Endothelial cell of hepatic sinusoid (primary cell): ENCODE data around the gene ATG7.
"Not testable (repeated sequence)": the region's sequence is repeated elsewhere in the genome, so short reads cannot be mapped to it uniquely, and the experiment has no call there.

Experiments used
- in situ Hi-C: cut with HindIII; loops from 2 replicates; pipeline ENCODE4 v1.10.0; 2017; ENCODE audit warnings: low sequenced_read_pairs

Gene ATG7

DNA sequence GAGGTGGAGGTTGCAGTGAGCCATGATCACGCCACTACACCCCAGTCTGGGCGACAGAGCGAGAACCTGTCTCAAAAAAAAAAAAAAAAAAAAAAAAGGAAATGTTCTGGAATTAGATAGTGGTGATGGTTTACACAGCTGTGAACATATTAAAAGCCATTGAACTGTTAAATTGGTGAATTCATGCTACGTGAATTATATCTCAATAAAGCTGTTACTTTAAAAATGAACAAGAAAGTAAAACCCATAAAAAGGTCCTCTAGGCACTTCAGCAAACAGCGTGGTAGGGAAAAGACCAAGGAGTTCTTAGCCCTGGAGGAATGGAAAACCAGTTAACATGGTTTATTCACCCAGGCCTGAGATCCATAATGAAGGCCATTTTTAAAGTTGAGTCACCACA, 180.1 kb downstream of the ATG7 start:
- in situ Hi-C loops, result no loop called here

DNA sequence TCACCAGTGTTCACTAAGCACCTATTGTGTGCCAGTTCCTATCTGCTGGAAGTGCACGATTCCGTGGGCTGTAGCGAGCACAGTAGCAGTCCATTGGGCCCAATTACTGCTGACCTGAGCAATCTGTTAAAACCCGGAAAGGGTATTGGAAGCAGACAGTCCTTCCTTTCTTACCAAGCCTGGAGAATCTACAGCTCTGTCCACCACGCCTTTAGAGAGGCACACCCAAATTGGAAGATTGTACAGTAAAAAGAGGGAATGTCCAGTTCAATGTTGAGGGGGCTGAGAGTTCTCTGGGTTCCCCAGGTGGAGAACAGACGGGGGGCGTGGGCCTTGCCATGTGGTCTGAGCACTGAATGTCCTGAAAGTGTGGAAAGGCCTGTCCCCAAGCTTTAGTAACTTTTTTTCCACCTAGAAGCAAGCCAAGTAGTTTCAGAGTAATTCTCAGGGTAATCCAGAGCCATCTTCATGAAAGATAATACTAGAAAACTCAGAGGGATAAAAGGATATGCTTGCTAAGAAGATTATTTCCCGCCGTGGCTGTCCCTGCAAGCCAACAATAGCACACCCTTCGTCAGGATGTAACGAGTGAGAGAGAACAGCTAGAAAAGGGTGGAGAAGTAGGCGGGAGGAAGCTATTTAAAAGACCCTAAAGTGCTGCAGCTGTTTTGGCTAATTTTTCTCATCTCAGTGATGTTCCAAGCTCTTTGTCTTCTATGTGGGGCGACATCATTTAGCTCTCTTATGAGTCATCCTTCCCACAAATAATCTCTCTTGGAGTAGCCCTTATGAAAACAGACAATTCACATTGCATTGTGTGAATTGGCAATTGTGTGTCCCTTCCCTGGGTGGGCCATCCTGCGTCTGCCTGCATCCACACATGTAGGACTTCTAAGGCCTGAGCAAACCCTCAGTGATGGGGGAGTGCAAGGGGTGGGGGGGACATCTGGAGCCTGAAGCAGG, 181.0 kb downstream of the ATG7 start:
- in situ Hi-C loops, result no loop called here

DNA sequence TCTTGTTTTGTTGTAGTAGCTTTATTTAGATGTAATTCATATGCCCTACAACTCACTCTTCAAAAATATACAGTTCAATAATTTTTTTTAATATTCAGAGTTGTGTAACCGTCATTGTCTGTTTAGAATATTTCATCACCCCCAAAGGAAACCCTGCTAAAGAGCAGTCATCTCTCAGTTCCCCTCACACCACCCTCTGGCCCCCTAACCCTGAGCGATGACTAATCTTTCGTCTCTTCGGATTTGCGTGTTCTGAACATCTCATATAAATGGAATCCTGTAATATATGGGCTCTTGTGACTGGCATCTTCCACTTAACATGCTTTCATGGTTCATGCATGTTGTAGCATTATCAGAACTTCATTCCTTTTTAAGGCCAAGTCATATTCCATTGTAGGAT, 183.8 kb downstream of the ATG7 start:
- in situ Hi-C loops, result no loop called here

DNA sequence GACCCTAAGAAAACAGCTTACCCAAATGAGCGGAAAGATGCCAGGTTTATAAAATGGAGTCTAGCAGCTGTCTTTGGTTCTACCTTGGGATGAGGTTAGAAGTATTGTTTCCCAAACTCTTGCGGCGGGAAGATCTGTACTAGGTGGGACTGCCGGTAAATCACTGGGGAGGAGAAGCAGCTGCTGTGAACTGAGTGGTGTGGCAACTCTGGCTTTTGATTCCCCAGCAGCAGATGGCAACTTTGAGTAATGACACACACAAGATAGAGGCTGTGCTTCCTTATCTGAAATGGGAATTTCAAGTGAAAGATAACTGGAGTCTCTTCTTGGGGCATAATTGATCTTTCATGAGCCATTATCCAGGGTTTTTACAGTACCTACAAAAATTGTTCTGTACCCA, 184.9 kb downstream of the ATG7 start:
- in situ Hi-C loops, result no loop called here

DNA sequence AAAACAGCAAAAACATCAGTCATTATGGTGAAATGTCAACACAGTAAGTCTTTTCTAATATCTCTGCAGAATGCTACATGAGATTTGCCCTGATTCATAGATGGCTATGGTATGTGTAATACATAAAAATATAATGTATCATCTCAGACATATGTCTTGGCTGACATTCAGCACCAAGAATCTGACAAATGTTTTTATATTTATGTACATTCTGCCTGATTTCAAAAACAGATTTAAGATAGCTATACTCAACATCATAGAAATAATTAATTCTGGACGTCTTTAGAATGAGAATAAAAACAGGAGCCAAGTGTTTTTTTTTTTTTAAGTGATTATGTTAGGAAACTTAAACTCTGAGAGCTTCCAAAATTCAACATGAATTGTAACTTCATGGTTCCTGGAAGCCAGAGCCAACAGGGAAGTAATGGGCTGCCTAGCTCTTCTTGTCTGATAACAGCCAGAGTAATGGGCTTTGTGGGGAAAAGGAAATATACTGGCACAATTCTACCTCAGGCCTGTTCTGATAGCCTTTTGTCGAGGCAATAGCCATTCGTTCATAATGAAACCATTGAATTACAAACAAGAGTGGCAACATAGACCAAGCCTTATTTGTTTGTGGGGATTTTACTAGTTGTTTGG, 187.1 kb downstream of the ATG7 start:
- in situ Hi-C loops, result no loop called here

DNA sequence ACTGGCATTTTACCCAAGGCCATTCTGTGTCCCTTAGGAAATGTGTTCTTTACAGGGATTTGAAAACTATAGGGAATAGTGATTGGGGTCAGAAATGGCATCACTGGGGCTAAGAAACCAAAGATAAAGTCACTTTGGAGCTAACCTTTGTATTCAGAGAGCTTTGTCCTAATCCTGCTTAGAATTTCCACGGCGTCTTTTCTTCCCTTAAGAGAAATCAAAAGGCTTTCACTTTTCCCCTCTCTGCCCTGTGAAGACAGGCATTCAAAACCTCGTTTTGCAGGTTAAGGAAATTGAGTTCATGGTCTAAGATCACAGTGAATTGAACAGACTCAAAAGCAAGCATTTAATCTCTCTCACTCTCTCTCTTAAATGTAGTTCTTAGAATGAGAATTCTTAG, 189.0 kb downstream of the ATG7 start:
- in situ Hi-C loops, result no loop called here

DNA sequence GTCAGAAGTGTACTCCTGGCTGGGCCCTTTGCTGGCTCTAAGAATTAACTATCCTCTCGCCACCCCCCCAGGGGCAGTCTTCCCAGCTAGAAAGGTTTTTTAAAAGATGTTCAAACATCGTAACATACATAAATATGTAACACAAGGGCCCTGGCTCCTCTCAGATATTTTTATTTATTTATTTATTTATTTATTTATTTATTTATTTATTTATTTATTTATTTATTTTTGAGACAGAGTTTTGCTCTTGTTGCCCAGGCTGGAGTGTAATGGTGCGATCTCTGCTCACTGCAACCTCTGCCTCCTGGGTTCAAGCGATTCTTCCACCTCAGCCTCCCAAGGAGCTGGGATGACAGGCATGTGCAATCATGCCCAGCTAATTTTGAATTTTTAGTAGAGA, 190.5 kb downstream of the ATG7 start:
- in situ Hi-C loops, result not testable (repeated sequence)

DNA sequence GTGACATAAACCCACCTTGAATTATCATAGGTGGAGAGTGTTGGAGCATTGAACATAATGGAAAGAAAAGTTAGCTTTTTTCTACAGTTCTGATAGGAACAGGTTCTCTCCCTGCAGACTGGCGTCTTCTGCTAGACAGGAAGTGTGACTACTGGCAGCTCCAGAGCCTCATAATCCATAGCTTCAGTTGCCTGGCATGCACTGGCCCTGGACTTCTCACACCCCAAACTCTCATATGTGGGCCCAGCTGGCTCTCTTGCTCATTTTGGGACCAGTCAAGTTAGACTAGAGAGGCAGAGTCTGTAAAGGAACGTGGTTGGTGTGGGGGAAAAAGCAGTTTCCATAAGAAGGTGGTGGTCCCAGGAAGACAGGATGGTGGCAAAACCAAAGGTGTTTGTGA, 191.4 kb downstream of the ATG7 start:
- in situ Hi-C loops, result no loop called here

DNA sequence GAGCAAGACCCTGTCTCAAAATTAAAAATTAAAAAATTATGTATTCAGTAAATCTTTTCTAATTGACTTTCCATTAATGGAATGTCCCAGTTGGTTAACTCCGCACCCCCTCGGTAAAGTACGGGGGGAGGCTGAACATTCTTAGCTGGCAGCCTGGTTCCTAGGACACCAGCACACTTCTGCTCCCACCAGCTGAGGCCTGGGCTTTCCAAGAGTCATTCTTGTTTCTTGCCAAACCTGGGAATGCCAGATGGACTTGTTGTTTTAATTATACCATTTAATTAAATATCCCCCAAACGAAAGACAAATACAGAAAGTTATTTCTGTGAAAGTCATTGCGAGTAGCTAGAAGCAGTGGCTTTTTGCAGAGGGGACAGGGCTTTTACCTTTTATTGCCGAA, 192.2 kb downstream of the ATG7 start:
- in situ Hi-C loops, result no loop called here

DNA sequence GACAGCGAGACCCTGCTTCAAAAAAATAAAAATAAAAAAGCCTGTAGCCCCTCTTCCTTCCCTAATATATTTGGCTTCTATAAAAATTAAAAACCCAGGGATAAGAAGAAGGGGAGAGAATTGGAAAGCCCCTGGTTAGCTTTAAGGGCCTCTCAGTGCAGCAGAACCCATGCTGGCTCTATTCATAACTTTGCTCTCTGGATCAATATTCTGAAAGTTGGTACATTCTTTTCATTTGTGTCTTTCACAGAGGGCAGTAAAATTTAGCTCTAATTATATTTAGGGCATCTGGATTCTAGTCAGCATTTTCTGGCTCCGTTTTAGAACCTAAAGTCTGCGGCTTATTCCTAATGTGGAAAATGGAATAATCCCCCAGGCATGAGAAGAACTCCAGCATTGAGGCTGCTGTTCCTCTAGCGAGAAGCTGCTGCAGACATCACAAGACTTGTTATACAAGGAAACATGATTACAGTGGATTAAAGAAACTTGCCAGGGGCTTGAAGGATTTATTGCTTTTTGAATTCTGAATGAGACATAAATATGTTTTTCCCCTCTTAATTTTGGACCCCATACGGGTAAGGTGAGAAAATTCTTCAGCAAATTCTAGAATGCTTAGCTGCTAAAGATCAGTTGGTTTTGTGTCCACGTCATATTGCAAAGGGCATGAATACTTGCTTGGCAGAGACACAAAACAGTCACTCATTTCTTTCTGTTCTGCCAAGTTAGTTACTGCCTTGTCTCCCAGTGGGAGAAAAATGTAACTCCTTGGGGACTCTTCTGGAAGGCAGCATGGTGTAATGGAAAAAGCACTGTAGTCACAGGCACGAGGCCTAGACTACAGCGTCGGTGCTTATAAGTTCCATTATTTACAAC, 193.8 kb downstream of the ATG7 start:
- in situ Hi-C loops, result no loop called here

DNA sequence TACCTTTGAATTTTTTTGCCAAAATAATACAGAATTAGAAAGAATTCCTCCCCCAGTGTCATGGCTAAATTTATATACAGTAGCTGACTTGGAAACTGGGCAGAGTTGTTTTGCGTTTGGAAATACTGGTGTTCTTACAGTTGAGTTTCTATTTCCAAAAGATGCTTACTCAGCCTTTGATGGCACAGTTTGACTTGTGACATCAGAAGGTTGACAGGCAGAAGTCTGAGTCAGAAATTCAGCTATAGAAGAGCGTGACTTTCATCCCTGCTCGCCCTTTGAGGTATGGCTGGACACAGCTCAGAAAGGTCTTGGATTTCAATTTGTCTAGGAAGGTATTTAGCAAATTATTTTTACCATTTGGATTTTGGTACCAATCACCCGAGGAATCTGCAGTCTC, 195.7 kb downstream of the ATG7 start:
- in situ Hi-C loops, result no loop called here

DNA sequence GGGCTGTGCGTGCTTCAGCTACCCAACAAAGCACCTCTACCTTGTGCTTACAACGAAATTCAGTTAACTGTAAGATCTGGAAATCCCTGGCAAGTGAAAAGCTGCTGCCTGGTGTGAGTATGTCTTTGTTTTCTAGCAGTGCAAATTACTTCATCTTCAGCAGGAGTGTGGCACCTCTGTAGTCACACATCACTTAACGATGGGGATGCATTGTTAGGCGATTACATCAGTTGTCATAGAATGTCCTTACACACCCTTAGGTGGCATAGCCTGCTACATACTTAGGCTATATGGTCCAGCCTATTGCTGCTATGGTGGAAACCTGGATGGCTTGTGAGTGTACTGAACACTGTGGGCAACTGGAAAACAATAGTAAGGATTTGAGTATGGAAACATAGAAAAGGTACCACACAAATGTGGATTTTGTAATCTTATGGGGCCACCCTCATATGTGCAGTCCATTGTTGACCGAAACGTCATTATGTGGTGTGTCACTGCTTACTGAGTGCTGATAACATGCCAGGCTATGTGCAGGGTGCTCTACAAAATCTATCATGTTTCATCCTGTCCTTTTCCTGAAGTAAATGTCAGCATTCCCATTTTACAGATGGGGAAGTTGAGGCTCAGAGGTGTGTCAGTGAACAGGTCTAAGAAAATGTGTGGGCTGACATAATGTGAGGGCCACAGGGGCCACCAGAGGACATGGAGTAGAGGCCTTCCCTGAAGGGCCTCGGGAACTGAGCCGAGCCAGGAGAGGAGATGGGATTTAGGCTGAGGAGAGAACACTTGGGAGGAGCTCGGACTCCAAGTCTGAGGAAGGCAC, 198.0 kb downstream of the ATG7 start:
- in situ Hi-C loops, result no loop called here

DNA sequence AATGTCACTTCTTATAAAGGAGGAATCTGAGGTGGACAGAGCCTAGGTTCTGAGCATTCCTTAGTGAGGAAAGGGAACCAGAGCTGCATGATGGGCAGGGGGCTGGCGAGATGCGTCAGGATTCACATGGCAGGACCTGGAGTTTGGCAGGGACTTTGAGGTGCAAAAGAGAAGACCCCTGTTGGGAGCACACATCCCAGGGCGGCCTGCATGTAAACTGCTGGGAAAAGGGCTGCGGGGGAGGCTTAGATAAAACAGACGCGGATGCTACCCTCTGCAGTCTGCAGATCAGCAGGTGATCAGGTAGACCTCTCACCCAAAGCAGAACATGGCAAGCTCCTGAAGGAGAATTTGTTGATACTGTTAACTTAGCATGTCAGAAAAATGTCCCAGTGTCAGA, 203.1 kb downstream of the ATG7 start:
- in situ Hi-C loops, result no loop called here

DNA sequence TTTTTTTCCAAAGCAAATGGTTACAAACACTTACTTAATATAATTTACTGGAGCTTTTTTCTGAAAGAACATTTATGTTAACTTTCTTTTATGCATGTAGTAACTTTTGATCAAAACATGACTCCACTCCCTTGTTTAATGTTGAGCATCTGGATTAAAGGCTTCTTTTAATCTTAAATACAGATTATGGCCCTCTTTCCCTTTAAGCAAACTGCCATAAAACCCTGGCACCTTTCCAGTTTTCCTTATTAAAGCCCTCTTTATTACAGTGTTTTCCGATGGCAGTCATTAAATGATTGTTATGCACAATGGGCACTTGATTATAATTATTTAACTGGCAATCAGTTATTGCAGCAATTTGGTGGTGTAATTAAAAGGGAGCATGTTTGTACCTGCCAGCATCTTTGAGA, 204.5 kb downstream of the ATG7 start:
- in situ Hi-C loops, result no loop called here

DNA sequence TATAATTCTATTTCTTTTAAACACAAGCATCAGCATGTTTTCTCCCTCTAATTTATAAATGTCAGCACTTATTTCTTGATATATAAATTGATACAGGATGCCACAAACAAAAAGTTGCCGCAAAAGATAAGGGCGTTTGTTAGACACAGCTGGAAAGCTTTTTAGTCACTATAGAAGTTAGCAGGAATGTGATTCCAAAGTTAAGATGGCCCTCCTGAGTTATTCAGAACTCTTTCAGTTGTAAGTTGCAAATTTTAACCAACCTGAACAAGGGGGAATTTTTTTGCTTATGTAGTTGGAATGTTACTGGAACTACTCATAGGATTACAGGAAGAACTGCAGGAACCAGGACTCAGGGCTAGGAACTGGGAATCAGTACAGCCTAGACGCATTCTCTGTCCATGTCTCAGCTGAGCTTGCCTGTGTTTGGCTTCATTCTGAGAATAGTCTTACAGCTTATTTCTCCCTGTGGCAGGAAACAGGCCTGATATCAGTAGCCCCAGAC, 205.3 kb downstream of the ATG7 start:
- in situ Hi-C loops, result no loop called here

DNA sequence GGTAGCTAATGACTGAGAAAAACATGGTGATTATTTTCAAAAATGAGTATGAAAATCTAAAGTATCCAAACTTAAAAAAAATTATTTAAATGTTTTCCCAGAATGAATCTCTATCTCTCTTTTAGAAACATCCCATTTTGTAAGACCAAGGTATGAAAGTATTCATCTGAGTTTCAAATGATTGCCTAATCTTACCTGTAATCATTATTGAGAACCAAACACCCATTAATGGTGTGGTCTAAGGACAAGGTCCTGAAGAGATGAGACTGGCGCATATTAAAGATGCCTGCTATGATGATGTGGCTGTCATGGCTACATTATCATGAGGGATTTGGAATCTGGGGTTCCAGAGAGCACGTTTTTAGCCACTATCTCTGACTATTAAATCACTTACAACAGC, 206.0 kb downstream of the ATG7 start:
- in situ Hi-C loops, result no loop called here

DNA sequence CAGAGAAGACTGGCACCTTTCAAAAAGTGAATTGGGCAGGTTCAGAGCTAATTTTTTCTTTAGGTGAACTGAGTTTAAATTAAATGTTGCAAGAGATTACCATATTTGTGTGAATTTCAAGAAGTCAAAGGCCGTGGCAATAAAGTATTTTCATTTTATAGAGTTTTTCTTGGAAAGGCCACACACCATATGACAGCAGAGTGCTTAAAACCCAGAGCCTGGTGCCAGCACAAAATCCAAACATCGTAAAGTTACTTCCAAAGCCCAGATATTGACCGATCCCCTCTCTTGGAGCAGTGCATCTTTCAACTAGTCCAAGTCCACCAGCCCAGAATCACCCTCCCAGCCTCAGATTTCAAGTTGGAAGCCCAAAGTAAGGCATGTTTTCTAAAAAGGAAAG, 207.0 kb downstream of the ATG7 start:
- in situ Hi-C loops, result no loop called here

DNA sequence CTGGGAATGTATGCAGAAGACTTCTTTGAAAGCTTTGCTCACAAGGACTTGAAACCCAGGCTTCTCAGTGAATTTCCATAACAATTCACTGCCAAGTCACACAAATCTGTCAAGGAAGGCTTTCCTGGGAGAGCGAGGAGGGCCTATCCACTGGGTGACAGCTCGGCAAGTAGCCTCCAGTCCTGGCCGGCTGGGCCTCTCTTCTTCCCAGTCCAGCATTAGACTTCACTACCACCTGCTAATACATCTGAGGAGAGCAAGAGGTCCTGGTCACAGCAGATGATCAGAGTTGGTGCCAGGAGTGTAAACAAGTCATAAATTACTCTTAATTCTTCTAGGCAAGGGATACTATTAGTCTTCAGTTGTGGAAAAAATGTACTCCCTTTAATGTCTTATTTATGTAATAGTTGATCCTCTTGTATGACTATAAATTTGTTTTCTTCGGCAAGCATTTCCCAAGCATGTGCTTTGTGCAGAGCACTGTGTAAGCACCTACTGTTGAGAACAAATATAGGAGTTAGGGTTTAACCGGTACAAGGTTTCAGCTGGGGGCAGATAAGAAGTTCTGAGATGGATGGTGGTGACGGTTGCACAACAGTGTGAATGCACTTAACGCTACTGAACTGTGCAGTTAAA, 208.6 kb downstream of the ATG7 start:
- in situ Hi-C loops, result no loop called here

DNA sequence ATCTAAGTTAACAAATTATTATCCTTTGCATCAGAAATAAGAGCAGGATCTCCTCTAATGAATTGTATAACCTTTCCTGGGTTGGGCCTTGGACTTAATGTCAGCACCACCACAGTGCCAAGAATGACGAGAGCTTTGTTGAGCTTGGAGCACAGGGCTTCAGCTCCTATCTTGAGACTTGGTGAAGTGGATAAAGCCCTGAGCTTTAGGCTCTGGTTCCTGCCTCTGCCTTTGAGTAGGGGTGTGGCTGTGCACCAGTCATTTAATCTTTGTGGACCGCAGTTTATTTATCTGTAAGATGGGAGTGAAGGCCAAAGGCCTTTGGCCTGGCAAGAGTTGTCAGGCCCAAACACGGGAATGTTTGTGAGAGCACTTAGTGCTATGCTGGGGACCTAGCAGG, 209.4 kb downstream of the ATG7 start:
- in situ Hi-C loops, result no loop called here

DNA sequence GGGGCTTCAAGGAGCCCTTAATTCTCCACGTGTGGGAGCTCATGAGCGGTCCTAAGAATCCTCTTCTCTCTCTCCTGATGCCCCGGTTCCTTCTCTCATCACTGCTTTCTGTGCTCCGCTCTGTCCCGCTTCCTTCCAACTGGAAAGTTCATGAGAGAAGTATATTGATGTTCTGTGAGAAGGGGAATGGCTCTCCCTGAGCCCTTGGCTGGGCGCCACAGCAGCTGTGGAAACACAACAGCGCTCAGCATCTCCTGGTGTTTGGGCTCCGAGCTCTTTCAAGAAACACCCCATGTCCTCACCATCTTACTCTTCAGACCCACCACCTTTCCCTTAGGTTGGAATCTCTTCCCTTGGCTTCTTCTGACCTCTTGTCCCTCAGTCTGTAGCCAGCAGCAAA, 209.8 kb downstream of the ATG7 start:
- in situ Hi-C loops, result no loop called here
